MM.1S (cell line): ENCODE data around the gene GSG1L.

Source experiments
- DNase-seq: peaks from one replicate; pipeline ENCODE4 v3.0.0-alpha.2; 2015
- H2AFZ ChIP-seq: fragments of 300-600 bp; sonication (generic); 2 replicates; pipeline ENCODE4 v1.6.0; 2016; ENCODE audit warnings: antibody characterized with exemption, low read length
- H3F3A ChIP-seq: fragments of 300-600 bp; sonication (generic); 2 replicates; pipeline ENCODE4 v1.6.1; 2016; ENCODE audit warnings: mild to moderate bottlenecking, antibody characterized with exemption, low read length, moderate library complexity, mixed read lengths; ENCODE audit not compliant: insufficient read depth
- H3K27ac ChIP-seq: fragments of 300-600 bp; sonication (generic); 2 replicates; pipeline ENCODE4 v1.5.1; 2016; ENCODE audit warnings: mild to moderate bottlenecking, low read length
- H3K27me3 ChIP-seq: fragments of 300-600 bp; sonication (generic); replicated peaks from 2 replicates; pipeline ENCODE4 v1.6.0; 2016; ENCODE audit warnings: low read length; ENCODE audit not compliant: insufficient read depth
- H3K36me3 ChIP-seq: fragments of 300-600 bp; sonication (generic); replicated peaks from 2 replicates; pipeline ENCODE4 v1.6.1; 2016; ENCODE audit warnings: mild to moderate bottlenecking, low read length, mixed read lengths; ENCODE audit not compliant: insufficient read depth
- H3K4me1 ChIP-seq: fragments of 300-600 bp; sonication (generic); 2 replicates; pipeline ENCODE4 v1.6.1; 2016; ENCODE audit warnings: low read length, mixed read lengths
- H3K4me2 ChIP-seq: fragments of 300-600 bp; sonication (generic); 2 replicates; pipeline ENCODE4 v1.6.0; 2016; ENCODE audit warnings: low read depth, low read length
- H3K4me3 ChIP-seq: fragments of 300-600 bp; sonication (generic); 2 replicates; pipeline ENCODE4 v1.5.1; 2016; ENCODE audit warnings: low read length, mixed read lengths
- H3K79me2 ChIP-seq: fragments of 300-600 bp; sonication (generic); 2 replicates; pipeline ENCODE4 v1.6.1; 2016; ENCODE audit warnings: mixed run types, low read length, mixed read lengths
- H3K9ac ChIP-seq: fragments of 300-600 bp; sonication (generic); 2 replicates; pipeline ENCODE4 v1.6.1; 2016; ENCODE audit warnings: low read length, mixed read lengths
- H3K9me2 ChIP-seq: fragments of 300-600 bp; sonication (generic); replicated peaks from 2 replicates; pipeline ENCODE4 v1.6.1; 2016; ENCODE audit warnings: mild to moderate bottlenecking, low read length, mixed read lengths; ENCODE audit not compliant: insufficient read depth
- H3K9me3 ChIP-seq: fragments of 300-600 bp; sonication (generic); replicated peaks from 2 replicates; pipeline ENCODE4 v1.6.1; 2016; ENCODE audit warnings: mild to moderate bottlenecking, low read length, mixed read lengths; ENCODE audit not compliant: insufficient read depth
- H4K20me1 ChIP-seq: fragments of 300-600 bp; sonication (generic); 2 replicates; pipeline ENCODE4 v1.6.1; 2016; ENCODE audit warnings: mild to moderate bottlenecking, low read length, moderate library complexity, mixed read lengths; ENCODE audit not compliant: insufficient read depth
- CTCF ChIP-seq: fragments of 300-600 bp; sonication (generic); IDR thresholded peaks from 2 replicates; pipeline ENCODE4 v1.5.1; 2016; ENCODE audit warnings: antibody characterized with exemption, low read length, mixed read lengths
- EZH2 ChIP-seq: fragments of 300-600 bp; sonication (generic); optimal IDR thresholded peaks from 2 replicates; pipeline ENCODE3; 2017; ENCODE audit warnings: low read depth, mild to moderate bottlenecking, antibody characterized with exemption, low read length, mixed read lengths
- EZH2phosphoT487 ChIP-seq: fragments of 300-600 bp; sonication (generic); IDR thresholded peaks from 2 replicates; pipeline ENCODE4 v1.6.1; 2018; ENCODE audit warnings: antibody characterized with exemption, low read length

GSG1L gene

GRCh38 chr16:27863377-27863776, 200.1 kb downstream of the GSG1L start:
- H3K9ac ChIP-seq: no peak overlapping the region
- H2AFZ ChIP-seq: no peak overlapping the region
- no peaks in the 10 kb centered on the region for H3K9me2 ChIP-seq
- H3K27ac ChIP-seq: no peak overlapping the region
- no peaks in the 10 kb centered on the region for H3K79me2 ChIP-seq
- H3K4me2 ChIP-seq: no peak overlapping the region
- no peak for DNase-seq
- no peaks in the 10 kb centered on the region for H4K20me1 ChIP-seq
- H3K27me3 ChIP-seq: no peaks in the 10 kb centered on the region
- no peak overlapping the region for H3K4me3 ChIP-seq
- H3K9me3 ChIP-seq: no peaks in the 10 kb centered on the region
- no peaks in the 10 kb centered on the region for H3K36me3 ChIP-seq
- peaks cover 6% of the 10 kb centered on the region; the same call in 1 of the 2 replicates for H3F3A ChIP-seq
- peaks cover 18% of the 10 kb centered on the region for H3K4me1 ChIP-seq
- no peak for TF ChIP-seq EZH2

- Histone ChIP-seq H3F3A (peaks cover 6% of the 10 kb centered on the region; the same call in 1 of the 2 replicates), H3K9me3 (no peaks in the 10 kb centered on the region), H3K27ac (no peak overlapping the region), H3K27me3 (no peaks in the 10 kb centered on the region), H4K20me1 (no peaks in the 10 kb centered on the region), H3K36me3 (no peaks in the 10 kb centered on the region), H2AFZ (no peak overlapping the region), H3K4me3 (no peak overlapping the region), H3K9ac (no peak overlapping the region), H3K79me2 (no peaks in the 10 kb centered on the region), H3K9me2 (no peaks in the 10 kb centered on the region), H3K4me2 (no peak overlapping the region), H3K4me1 (peaks cover 18% of the 10 kb centered on the region)
- no peak for TF ChIP-seq EZH2phosphoT487
- TF ChIP-seq CTCF: no peak
- TF ChIP-seq EZH2: no peak
- no peak for DNase-seq
These were observed 200.6 kb downstream of the GSG1L start for GRCh38 chr16:27862953-27863352.

GRCh38 chr16:27860091-27860490, 203.4 kb downstream of the GSG1L start:
- no peak for TF ChIP-seq CTCF
- no peak for TF ChIP-seq EZH2
- no peak for TF ChIP-seq EZH2phosphoT487
- Histone ChIP-seq H3K4me3 (no peak overlapping the region), H3K4me1 (0 out of 2 replicates have a peak, but pooled peaks cover 7% of the 10 kb centered on the region), H4K20me1 (no peaks in the 10 kb centered on the region), H3K9me3 (no peaks in the 10 kb centered on the region), H3K27me3 (no peaks in the 10 kb centered on the region), H3K27ac (no peak overlapping the region), H3K79me2 (no peaks in the 10 kb centered on the region), H3K9ac (no peak overlapping the region), H3K9me2 (no peaks in the 10 kb centered on the region), H3K4me2 (no peak overlapping the region), H3F3A (no peaks in the 10 kb centered on the region), H2AFZ (no peak overlapping the region), H3K36me3 (no peaks in the 10 kb centered on the region)
- DNase-seq: no peak

- no peaks in the 10 kb centered on the region for H3F3A ChIP-seq
- no peak overlapping the region for H3K4me2 ChIP-seq
- H3K36me3 ChIP-seq: no peaks in the 10 kb centered on the region
- H3K9me2 ChIP-seq: no peaks in the 10 kb centered on the region
- no peaks in the 10 kb centered on the region for H3K9me3 ChIP-seq
- no peak overlapping the region for H3K4me3 ChIP-seq
- H3K27ac ChIP-seq: no peak overlapping the region
- no peaks in the 10 kb centered on the region for H4K20me1 ChIP-seq
- DNase-seq: no peak
- H3K79me2 ChIP-seq: no peaks in the 10 kb centered on the region
- H3K4me1 ChIP-seq: peaks cover 8% of the 10 kb centered on the region; the same call in 1 of the 2 replicates
- no peak overlapping the region for H3K9ac ChIP-seq
- H2AFZ ChIP-seq: no peak overlapping the region
- TF ChIP-seq EZH2phosphoT487: no peak
- TF ChIP-seq CTCF: no peak
- TF ChIP-seq EZH2: no peak
- H3K27me3 ChIP-seq: no peaks in the 10 kb centered on the region
These were observed 204.5 kb downstream of the GSG1L start for GRCh38 chr16:27859020-27859419.
